NB4 (cell line): ENCODE measurements around the gene MIEN1.

Experiments used
- DNase-seq: peaks from one replicate; pipeline ENCODE4 v3.0.0; 2010; ENCODE audit warnings: low read depth
- H3K4me3 ChIP-seq: one replicate; pipeline ENCODE4 v1.5.1; 2011; ENCODE audit warnings: mild to moderate bottlenecking, low read depth, low read length, moderate library complexity
- MYC ChIP-seq: IDR thresholded peaks from 2 replicates; pipeline ENCODE4 v1.6.1; 2011; ENCODE audit warnings: low read depth, low read length
- POLR2A ChIP-seq: IDR thresholded peaks from 2 replicates; pipeline ENCODE4 v1.6.1; 2011; ENCODE audit warnings: mild to moderate bottlenecking; ENCODE audit not compliant: insufficient read length; ENCODE audit errors: extremely low read depth
- TF ChIP-seq, protein P1 (sequence below): IDR thresholded peaks from 2 replicates; pipeline ENCODE4 v1.6.1; 2011; ENCODE audit warnings: low read depth, low read length
- TF ChIP-seq, protein P2 (sequence below): IDR thresholded peaks from one replicate; pipeline ENCODE4 v1.5.1; 2012; ENCODE audit warnings: low read depth, low read length

MIEN1 gene

DNA sequence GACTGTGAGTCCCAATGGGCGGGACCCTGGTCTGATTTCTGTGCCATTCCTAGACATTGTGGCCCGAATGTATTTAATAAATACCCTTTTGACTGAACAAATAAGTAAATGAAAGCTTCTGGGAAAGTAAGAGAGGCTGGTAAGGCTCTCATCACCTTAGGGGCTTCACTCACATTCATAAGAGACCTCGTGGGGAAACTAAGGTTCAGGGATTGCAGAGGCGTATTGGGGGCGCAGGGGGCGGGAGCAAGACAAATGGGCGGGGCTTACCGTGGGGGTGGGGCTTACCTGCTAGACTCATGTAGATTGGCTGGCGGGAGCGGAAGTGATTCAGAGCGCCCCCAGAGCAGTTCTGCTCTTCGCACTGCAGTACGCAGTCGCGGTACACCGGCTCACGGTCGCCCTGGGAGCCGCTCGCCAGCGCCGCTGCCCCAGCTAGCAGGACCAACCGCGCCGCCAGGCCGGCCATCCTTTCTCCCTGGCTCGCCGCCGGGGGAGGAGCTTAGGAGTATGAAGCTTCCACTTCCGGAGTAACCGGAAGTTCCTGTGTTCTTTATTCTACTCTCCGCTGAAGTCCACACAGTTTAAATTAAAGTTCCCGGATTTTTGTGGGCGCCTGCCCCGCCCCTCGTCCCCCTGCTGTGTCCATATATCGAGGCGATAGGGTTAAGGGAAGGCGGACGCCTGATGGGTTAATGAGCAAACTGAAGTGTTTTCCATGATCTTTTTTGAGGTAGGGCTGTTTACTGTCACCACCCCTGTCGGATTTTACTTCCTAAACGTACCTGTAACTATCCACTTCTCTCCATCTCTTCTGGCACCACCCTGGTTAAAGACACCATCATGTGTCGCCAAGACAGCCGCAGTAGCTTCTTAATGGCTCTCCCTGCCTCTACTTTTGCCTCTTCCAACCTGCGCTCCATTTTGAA lies 42.5 kb downstream of the MIEN1 start, which contains the start of gene PGAP3:
Gene PGAP3 (minus strand): TSS at position 512 of the 929 bp plus-strand sequence. CDS start 43 bp downstream, at position 469.
- TF ChIP-seq, protein P1, sequence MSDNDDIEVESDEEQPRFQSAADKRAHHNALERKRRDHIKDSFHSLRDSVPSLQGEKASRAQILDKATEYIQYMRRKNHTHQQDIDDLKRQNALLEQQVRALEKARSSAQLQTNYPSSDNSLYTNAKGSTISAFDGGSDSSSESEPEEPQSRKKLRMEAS, result 0 out of 2 replicates have a peak, but pooled peaks have one; percentile 11
- TF ChIP-seq POLR2A, result peak; percentile 71
- TF ChIP-seq, protein P2, sequence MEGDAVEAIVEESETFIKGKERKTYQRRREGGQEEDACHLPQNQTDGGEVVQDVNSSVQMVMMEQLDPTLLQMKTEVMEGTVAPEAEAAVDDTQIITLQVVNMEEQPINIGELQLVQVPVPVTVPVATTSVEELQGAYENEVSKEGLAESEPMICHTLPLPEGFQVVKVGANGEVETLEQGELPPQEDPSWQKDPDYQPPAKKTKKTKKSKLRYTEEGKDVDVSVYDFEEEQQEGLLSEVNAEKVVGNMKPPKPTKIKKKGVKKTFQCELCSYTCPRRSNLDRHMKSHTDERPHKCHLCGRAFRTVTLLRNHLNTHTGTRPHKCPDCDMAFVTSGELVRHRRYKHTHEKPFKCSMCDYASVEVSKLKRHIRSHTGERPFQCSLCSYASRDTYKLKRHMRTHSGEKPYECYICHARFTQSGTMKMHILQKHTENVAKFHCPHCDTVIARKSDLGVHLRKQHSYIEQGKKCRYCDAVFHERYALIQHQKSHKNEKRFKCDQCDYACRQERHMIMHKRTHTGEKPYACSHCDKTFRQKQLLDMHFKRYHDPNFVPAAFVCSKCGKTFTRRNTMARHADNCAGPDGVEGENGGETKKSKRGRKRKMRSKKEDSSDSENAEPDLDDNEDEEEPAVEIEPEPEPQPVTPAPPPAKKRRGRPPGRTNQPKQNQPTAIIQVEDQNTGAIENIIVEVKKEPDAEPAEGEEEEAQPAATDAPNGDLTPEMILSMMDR, result no peak
- peak; percentile 54; the same call in 1 of the 2 replicates for TF ChIP-seq MYC
- peak; percentile 98 for DNase-seq
- peak within 1 kb of the TSS; percentile 82 for H3K4me3 ChIP-seq

DNA sequence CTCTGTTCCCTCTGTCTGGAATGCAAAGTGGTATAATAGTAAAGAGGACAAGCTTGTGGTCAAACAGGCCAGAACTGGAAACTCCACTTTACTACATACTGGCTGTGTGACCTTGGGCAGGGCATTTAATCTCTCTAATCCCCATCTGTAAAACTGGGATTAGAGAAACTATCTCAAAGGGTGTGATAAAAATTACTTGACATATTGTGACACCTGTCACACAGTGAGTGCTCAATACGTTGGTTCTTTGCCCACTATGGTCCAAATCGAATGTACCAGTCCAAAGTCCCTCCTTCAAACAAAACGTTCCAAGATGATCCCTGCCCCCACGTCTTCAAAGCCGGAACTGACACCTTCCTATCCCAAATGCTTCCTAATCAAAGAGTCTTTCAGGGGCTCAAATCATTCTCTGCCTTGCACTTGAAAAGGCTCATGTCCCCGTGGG lies 43.2 kb downstream of the MIEN1 start:
- TF ChIP-seq MYC (no peak), POLR2A (no peak)
- TF ChIP-seq, protein P1, result no peak
- TF ChIP-seq, protein P2, result no peak
- DNase-seq, result no peak
- H3K4me3 ChIP-seq, result peak overlapping the region; percentile 82

DNA sequence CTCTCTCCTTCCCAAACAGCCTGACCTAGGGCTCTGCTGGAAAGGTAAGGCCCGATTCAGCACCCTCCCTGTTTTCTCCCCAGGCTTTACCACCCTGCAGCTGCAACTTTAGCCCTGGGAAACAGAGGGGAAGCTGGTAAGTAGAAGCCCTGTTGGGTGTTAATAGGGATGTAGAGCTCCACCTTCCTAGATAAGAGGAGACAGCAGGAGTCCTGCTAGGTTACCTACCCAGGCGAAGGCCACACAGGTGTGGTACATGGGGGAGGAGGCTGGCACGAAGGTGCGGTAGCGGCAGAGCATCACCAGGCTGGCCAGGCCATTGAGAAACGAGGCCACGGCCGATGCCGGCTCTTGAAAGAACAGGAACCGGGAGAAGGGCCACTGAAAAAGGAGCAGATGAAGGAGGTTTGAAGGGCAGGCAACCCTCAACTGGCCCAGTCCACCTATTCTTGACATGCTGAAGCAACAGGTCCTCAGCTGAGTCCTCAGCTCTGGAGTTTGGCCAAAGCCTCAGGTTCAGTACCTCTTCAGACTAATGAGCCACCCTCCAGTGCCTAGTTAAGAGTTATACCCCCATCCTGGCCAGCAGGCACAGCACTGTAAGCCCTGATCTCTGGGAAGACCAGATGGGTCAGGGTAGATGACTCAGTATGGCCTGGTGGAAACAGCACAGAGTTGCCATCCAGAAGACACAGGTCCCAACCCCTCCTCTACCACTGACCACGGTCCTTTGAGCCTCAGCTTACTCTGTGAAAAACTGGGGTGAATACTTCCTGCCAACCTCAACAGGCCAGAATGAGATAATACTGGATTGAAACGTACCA lies 45.8 kb downstream of the MIEN1 start:
- TF ChIP-seq MYC, result no peak
- TF ChIP-seq, protein P1, result no peak
- TF ChIP-seq, protein P2, result no peak
- no peak for DNase-seq
- H3K4me3 ChIP-seq, result no peak overlapping the region

DNA sequence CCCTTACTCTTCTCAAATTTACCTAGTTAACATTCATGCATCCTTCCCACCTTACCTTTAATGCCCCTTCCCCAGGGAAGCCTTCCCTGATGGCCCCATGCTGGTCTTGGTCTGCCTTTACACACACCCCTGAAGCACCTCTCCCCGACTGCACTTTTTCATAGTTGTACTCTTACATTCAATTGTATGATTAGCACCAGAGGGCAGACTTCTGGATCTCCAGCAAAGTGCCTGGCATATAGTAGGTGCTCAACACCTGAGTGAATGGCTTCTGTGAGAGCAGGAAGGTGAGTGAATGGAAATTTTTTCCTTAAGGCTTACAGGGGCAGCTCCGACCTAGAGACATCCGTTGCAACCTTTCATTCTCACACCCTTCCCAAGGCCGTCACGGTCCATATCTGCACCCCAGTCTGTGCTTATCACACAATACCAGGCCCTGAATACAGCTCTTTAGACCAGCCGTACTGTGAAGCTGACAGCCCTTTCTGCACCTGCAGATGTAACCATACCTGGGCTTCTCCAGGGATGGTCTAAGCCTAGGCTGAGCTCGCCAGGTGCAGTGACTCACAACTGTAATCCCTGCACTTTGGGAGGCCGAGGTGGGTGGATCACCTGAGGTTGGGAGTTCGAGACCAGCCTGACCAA lies 46.9 kb downstream of the MIEN1 start:
- DNase-seq, result no peak
- TF ChIP-seq, protein P2, result no peak
- TF ChIP-seq MYC (no peak), POLR2A (no peak)
- TF ChIP-seq, protein P1, result no peak

DNA sequence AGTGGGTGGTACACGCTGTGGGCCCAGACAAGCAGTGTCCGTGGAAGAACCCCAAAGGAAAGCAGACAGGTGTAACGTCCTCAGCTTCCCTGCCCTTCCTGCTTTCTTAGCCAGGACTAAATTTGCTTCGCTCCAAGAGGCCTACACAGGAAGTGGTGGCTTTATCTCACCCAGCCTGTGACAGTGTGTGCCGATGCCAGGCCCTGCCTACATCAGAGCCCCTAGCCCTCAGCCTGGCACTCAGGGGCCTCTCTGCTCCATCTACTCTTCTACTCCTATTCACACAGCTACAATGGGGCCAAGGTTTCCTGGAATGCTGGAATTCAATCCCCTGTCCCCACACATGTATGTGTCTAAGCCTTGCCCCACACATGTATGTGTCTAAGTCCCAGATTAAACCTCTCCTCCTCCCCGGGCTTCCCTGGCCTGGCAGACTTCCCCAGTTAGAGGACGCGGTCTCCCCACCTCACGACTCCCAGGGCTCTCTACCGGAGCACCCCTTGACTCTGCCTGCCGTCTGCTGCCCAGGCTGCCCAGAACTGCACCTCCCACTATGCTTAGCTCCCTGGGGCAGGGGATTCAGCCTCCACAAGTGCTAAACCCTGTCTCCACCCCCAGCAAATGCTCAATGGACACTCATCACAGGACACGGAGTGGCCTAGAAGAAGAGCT lies 50.7 kb downstream of the MIEN1 start:
- no peak overlapping the region for H3K4me3 ChIP-seq
- TF ChIP-seq POLR2A, result no peak
- TF ChIP-seq, protein P2, result no peak
- TF ChIP-seq, protein P1, result no peak
- no peak for TF ChIP-seq MYC
- peak; percentile 65 for DNase-seq

More for the DNA sequence above, 46.9 kb downstream of the MIEN1 start:
- no peak overlapping the region for H3K4me3 ChIP-seq
